IPS DF 6.9 (cell line): ENCODE data around the gene ARFGEF2.
A peak's percentile ranks its signal among the peaks of the same experiment; 100 is the strongest.

Source experiments
- DNase-seq: peaks from one replicate; pipeline ENCODE4 v3.0.0-alpha.2; 2013; ENCODE audit warnings: low read depth, low spot score
- H3K27ac ChIP-seq: one replicate; pipeline ENCODE4 v1.5.1; 2013; ENCODE audit warnings: low read length, control low read depth
- H3K27me3 ChIP-seq: 2 replicates; pipeline ENCODE4 v1.6.1; 2013; ENCODE audit warnings: mild to moderate bottlenecking, low read length; ENCODE audit not compliant: control insufficient read depth, insufficient read depth
- H3K36me3 ChIP-seq: 2 replicates; pipeline ENCODE4 v1.6.1; 2013; ENCODE audit warnings: low read length; ENCODE audit not compliant: control insufficient read depth, insufficient read depth
- H3K4me1 ChIP-seq: 2 replicates; pipeline ENCODE4 v1.6.1; 2013; ENCODE audit warnings: low read length; ENCODE audit not compliant: control insufficient read depth, insufficient read depth
- H3K4me3 ChIP-seq: 2 replicates; pipeline ENCODE4 v1.5.1; 2013; ENCODE audit warnings: mild to moderate bottlenecking, low read length
- H3K9me3 ChIP-seq: 2 replicates; pipeline ENCODE4 v1.6.1; 2013; ENCODE audit warnings: low read length, inconsistent platforms; ENCODE audit not compliant: control insufficient read depth, insufficient read depth
- WGBS: extraction: QIAGEN DNeasy Blood & Tissue Kit; methylation state at CpG from one replicate; pipeline ENCODE4 v1.1.7; 2013; ENCODE audit warnings: mixed read lengths, missing lambda C conversion rate; ENCODE audit not compliant: insufficient read length, insufficient coverage; 5-methylcytosine and 5-hydroxymethylcytosine counted together

Gene ARFGEF2

DNA sequence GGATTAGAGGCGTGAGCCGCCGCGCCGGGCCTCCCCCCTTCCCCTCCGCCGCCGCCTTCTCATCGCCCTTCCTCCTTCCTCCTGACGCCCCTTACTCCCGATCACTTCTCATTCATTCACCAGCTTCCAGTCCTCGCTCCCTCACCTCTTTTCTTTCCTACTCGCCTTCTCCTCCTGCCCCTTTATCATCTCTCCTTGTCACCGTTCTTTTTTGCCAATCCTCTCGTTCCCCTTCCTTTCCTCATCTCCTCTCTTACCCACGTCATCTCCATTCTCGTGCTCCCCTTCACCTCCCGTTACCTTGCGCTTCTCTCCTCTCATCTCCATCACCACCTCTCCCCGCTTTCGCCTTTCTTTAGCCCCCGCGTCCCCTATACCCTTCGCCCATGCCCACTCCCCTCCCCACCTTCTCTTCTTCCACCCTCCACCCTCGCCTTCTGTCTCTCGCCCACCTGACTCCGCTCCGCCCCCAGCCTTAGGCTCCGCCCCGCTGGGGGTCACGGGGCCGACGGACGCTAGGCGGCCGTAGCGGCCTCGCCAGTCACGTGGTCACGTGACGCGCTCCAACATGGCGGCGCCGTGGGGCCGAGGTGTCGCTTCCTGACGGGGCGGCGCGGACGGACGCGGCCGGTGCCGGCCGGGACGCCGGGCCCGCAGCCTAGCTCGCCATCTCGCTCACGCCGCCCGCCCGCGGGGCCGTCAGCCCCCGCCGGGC lies at the start of gene ARFGEF2:
TSS of gene ARFGEF2 (plus strand) at position 544 of the 715 bp plus-strand sequence. CDS start 179 bp downstream, outside the sequence.
- Histone ChIP-seq H3K9me3 (no peaks in the 10 kb centered on the region), H3K27me3 (no peaks in the 10 kb centered on the region), H3K4me1 (no peaks in the 10 kb centered on the region), H3K27ac (no peak within 1 kb of the TSS), H3K36me3 (no peaks in the 10 kb centered on the region), H3K4me3 (peak within 1 kb of the TSS; percentile 80)
- no CpG with 5 or more reads among the region's 70 CpGs for WGBS
- DNase-seq: peak; percentile 75

DNA sequence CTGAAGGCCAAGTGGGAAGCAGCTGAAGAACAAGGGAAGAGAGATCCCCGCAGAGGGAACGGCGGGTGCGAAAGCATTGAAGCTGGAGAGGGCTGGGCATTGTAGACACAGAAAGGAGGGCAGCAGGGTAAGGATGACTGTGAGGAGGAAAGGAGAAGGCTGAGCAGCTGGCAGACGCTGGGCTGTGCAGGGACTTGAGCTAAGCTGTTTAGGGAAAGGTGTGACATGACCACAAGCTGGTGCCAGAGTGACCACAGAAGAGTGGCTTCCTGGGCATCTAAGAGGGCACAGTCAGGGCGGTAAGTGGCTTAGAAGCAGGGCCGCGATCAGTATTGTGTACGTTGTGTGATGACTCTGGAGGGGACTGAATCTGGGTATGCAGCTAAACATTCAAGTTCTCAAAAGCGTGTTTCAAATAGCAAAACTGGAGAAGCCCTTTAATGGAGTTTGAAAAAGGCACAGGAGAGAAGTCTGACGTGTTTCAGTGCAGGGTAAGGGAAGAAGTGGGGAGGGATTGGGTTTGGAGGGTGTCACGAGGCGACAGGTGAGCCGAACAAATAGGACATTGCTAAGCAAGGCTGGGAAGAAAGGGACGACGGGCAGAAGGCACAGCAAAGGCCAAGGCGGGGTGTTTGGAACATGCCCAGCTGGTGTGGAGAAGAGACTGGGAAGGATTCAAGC lies 46.1 kb upstream of the ARFGEF2 start:
- Histone ChIP-seq H3K4me1 (no peaks in the 10 kb centered on the region), H3K27me3 (no peaks in the 10 kb centered on the region), H3K27ac (no peak overlapping the region), H3K4me3 (no peak overlapping the region), H3K9me3 (no peaks in the 10 kb centered on the region), H3K36me3 (no peaks in the 10 kb centered on the region)
- no peak for DNase-seq
- no CpG with 5 or more reads among the region's 17 CpGs for WGBS

GRCh38 chr20:48875914-48876240 lies 45.6 kb upstream of the ARFGEF2 start:
- WGBS: no CpG with 5 or more reads among the region's 5 CpGs

DNA sequence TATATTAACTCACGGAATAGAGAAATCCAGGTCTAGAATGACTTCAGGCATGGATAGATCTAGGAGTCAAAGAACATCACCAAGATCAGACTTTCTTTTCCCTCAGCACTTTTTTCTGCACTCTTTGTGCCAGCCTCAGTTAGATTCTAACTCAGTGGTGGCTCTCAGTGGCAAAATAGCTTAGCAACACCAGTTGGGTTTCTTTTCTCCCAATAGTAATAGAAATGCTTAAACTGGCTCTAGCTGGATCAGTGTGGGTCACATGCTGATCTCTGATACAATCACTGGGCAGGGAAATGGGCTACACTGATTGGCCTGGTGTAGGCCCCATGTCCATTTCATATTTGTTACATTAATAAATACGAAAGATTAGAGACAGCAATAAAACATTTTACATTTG lies 44.2 kb upstream of the ARFGEF2 start:
- DNase-seq: no peak
- no peaks in the 10 kb centered on the region for H3K27me3 ChIP-seq
- no peak overlapping the region for H3K27ac ChIP-seq
- no peaks in the 10 kb centered on the region for H3K4me1 ChIP-seq
- no peaks in the 10 kb centered on the region for H3K36me3 ChIP-seq
- no peak overlapping the region for H3K4me3 ChIP-seq
- no CpG with 5 or more reads among the region's 2 CpGs for WGBS
- no peaks in the 10 kb centered on the region for H3K9me3 ChIP-seq

More at GRCh38 chr20:48875914-48876240, 45.6 kb upstream of the ARFGEF2 start:
- no peaks in the 10 kb centered on the region for H3K4me1 ChIP-seq
- H3K27me3 ChIP-seq: no peaks in the 10 kb centered on the region
- H3K36me3 ChIP-seq: no peaks in the 10 kb centered on the region
- no peak overlapping the region for H3K27ac ChIP-seq
- H3K4me3 ChIP-seq: no peak overlapping the region
- H3K9me3 ChIP-seq: no peaks in the 10 kb centered on the region
- no peak for DNase-seq

DNA sequence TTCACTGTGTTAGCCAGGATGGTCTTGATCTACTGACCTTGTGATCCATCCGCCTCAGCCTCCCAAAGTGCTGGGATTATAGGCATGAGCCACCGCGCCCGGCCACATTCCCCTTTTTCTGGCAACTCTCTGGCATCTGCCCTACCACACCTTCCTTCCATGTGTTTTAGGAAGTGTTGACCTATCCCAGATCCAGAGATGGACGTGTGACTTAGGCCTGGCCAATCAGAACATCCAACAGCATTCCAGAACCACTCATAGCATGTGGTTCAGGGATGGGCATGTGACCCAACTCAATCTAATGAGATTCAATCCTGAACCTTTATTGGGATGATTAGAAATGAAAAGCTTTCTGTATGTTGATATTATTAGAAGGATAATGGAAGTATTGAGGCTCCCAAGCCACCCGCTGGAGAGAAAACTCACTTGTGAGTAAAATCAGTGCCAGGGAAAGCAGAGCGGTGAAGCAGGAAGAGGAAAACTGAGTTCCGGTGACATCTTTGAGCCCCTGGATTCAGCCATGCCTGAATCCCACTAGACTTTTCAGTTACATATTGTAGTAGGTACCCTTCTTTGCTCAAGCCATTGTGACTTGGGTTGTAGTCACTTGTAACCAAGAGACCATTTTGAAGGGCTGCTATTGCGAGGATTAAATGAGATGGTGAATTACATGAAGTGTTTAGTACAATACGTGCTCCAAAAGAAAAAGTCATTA lies 42.8 kb upstream of the ARFGEF2 start:
- Histone ChIP-seq H3K4me1 (no peaks in the 10 kb centered on the region), H3K27me3 (no peaks in the 10 kb centered on the region), H3K27ac (no peak overlapping the region), H3K36me3 (no peaks in the 10 kb centered on the region), H3K9me3 (no peaks in the 10 kb centered on the region), H3K4me3 (no peak overlapping the region)
- no CpG with 5 or more reads among the region's 10 CpGs for WGBS
- no peak for DNase-seq

DNA sequence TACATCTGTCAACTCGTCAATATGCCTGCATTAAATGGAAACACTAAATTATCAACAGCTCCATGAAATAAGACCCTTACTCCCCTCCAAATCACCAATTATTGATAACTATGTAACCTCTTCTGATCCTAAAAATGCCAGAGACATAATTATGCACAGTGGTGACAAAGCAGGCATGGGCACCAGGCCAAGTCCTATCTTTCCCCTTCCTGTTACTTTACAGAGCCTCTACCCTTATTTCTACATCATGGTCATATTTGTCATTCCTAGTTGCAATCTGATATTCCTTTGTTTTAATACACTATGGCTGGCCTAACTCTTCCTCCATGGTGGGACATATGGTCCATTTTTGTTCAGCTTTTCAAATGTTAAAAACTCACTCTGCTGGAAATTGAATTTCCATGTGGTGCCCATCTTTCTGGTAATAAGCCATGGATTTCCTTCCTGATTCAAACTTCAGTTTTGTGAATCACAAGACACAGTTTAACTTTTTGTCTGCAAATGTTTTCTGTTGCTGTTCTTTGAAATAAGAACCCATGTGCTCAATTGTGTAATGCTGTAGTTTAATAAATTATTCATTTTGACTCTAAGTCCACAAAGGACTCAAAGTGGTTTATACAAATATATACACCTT lies 41.8 kb upstream of the ARFGEF2 start:
- H3K27ac ChIP-seq: no peak overlapping the region
- H3K9me3 ChIP-seq: no peaks in the 10 kb centered on the region
- H3K4me1 ChIP-seq: no peaks in the 10 kb centered on the region
- no peak for DNase-seq
- WGBS: no CpG with 5 or more reads among the region's 1 CpG
- no peak overlapping the region for H3K4me3 ChIP-seq
- no peaks in the 10 kb centered on the region for H3K36me3 ChIP-seq
- H3K27me3 ChIP-seq: no peaks in the 10 kb centered on the region

DNA sequence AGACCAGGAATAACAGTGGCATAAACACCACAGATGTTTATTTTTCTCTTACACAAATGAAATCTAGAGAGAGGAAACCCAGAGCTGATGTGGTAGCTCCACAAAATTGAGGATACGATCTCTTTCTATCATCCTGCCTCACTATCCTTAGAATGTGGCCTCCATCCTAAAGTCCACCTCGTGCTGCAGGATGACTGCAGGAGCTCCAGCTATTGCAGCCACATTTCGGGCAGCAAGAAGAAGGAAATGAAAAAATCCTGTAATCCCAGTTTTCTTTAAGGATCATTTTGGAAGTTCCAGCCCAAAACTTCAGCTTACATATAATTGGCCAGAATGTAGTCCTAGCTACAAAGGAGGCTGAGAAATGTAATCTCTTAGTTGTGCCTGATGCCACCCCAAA lies 41.2 kb upstream of the ARFGEF2 start:
- Histone ChIP-seq H3K27me3 (no peaks in the 10 kb centered on the region), H3K4me1 (no peaks in the 10 kb centered on the region), H3K4me3 (no peak overlapping the region), H3K36me3 (no peaks in the 10 kb centered on the region), H3K27ac (no peak overlapping the region), H3K9me3 (no peaks in the 10 kb centered on the region)
- DNase-seq: no peak
- no CpG with 5 or more reads among the region's 3 CpGs for WGBS

DNA sequence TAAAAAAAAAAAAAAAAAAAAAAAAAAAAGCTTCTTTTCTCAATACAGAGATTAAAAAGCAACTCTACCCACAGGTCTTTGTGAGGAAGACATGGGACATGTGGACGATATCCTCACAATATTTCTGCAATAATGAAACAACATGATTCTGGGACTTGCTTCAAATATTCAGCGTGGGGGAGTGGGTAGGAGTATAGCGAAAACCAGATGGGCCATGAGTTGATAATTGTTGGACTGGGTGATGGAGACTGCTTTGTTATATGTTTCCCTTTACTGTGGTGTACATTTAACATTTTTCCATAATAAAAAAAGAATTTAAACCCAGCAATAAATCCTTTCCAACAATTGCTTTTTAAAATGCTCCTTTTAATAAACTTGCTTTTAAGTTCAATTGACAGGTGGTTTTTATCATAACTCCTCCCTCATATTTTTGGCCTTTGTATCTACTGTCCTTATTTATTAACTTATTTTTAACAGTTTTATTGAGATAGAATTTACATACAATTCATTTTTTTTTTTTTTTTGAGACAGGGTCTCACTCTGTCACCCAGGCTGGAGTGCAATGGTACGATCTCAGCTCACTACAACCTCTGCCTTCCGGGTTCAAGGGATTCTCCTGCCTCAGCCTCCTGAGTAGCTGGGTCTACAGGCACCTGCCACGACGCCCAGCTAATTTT lies 40.4 kb upstream of the ARFGEF2 start:
- no CpG with 5 or more reads among the region's 7 CpGs for WGBS
- H3K27me3 ChIP-seq: no peaks in the 10 kb centered on the region
- H3K4me1 ChIP-seq: no peaks in the 10 kb centered on the region
- no peaks in the 10 kb centered on the region for H3K36me3 ChIP-seq
- DNase-seq: no peak
- H3K27ac ChIP-seq: no peak overlapping the region
- H3K4me3 ChIP-seq: no peak overlapping the region
- H3K9me3 ChIP-seq: no peaks in the 10 kb centered on the region

DNA sequence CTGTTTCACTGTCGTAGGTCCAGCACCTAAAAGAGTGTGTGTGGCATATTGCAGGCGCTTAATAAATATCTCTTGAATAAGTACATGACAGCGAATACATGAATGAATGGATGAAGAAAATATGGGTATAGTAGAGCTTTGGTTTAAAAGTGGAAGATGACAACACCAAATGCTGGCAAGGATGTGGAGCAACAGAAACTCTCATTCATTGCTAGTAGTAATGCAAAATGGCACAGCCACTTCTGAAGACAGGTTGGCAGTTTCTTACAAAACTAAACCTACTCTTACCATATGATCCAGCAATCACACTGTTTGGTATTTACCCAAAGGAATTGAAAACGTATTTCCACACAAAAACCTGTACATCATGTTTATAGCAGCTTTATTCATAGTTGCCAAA lies 36.3 kb upstream of the ARFGEF2 start:
- no CpG with 5 or more reads among the region's 4 CpGs for WGBS
- DNase-seq: no peak

DNA sequence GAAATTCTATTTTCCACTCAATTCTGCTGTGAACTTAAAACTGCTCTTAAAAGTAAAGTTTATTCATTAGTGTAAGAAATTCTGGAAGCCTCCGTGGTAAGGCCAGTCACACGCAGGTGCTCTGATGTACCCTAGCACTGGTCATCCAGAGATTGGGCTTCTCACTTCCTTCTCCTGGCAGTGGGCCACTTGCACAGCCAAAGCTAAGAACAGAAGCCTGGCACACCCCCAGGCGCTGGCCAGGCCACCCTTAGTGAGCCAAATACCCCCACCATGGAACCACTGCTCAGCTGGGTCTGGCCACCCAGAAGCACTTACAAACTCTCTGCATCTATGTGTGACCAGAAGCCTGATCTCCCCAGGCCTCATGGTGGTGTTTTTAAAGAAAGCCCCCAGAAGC lies 35.3 kb upstream of the ARFGEF2 start:
- Histone ChIP-seq H3K27me3 (no peaks in the 10 kb centered on the region), H3K9me3 (no peaks in the 10 kb centered on the region), H3K27ac (no peak overlapping the region), H3K36me3 (no peaks in the 10 kb centered on the region), H3K4me1 (no peaks in the 10 kb centered on the region), H3K4me3 (no peak overlapping the region)
- DNase-seq: no peak
- no CpG with 5 or more reads among the region's 3 CpGs for WGBS

More for the DNA sequence above, 36.3 kb upstream of the ARFGEF2 start:
- Histone ChIP-seq H3K4me3 (no peak overlapping the region), H3K27me3 (no peaks in the 10 kb centered on the region), H3K9me3 (no peaks in the 10 kb centered on the region), H3K27ac (no peak overlapping the region), H3K4me1 (no peaks in the 10 kb centered on the region), H3K36me3 (no peaks in the 10 kb centered on the region)
